SK-N-SH (cell line): ENCODE data around the gene ARHGAP6. TPM values are rescaled to one million over a fixed set of nuclear protein-coding genes. Genes with fewer than 3 reads are reported as not detected.

Experiments used
- CTCF ChIA-PET: fragments of 300-600, 350-600 bp; formaldehyde crosslinking; extraction: SDS; loops from one replicate; lab custom pipeline; 2021; lab: Yijun Ruan, JAX
- POLR2A ChIA-PET: fragments of 350-600 bp; sonication (Branson Sonifier 250); formaldehyde crosslinking; extraction: SDS; loops from one replicate; lab custom pipeline; 2020; ENCODE audit warnings: antibody characterized with exemption, inconsistent platforms; lab: Yijun Ruan, JAX
- DNase-seq: peaks from one replicate; pipeline ENCODE4 v3.0.0; 2012
- H2AFZ ChIP-seq: fragments of 200-600 bp; sonication (generic); 2 replicates; pipeline ENCODE4 v1.8.1; 2016; ENCODE audit warnings: antibody characterized with exemption, mild to moderate bottlenecking, low read depth
- H3F3A ChIP-seq: fragments of 200-600 bp; sonication (generic); replicated peaks from 2 replicates; pipeline ENCODE3; 2016; ENCODE audit warnings: antibody characterized with exemption, mild to moderate bottlenecking; ENCODE audit not compliant: insufficient read depth
- H3K27ac ChIP-seq, 2 experiments: fragments of 200-500 bp in 1 of 2; fragments of 200-600 bp in 1 of 2; sonication (Bioruptor generic) in 1 of 2; sonication (generic), shearing (Covaris generic) in 1 of 2; 2 replicates each; pipeline versions ENCODE4 v1.5.1 to v1.6.1; 2014 to 2016; ENCODE audit warnings: low read depth in 2 of 2, inconsistent platforms in 1 of 2, low read length in 1 of 2, mild to moderate bottlenecking in 1 of 2, mixed read lengths in 1 of 2
- H3K27me3 ChIP-seq: fragments of 200-600 bp; sonication (generic), shearing (Covaris generic); 2 replicates; pipeline ENCODE4 v1.6.1; 2016; ENCODE audit warnings: mixed run types; ENCODE audit not compliant: insufficient read depth
- H3K36me3 ChIP-seq, 2 experiments: fragments of 200-500 bp in 1 of 2; fragments of 200-600 bp in 1 of 2; sonication (Bioruptor generic) in 1 of 2; sonication (generic) in 1 of 2; replicated peaks in 1 of 2; 2 replicates each; pipeline versions ENCODE3 to v1.5.1; 2014 to 2016; ENCODE audit warnings: low read length in 1 of 2, mild to moderate bottlenecking in 1 of 2; ENCODE audit not compliant: insufficient read depth in 2 of 2, control insufficient read depth in 1 of 2
- H3K4me1 ChIP-seq, 2 experiments: fragments of 200-500 bp in 1 of 2; fragments of 200-600 bp in 1 of 2; sonication (Bioruptor generic) in 1 of 2; sonication (generic), shearing (Covaris generic) in 1 of 2; 2 replicates each; pipeline versions ENCODE4 v1.5.1 to v1.6.1; 2014 to 2016; ENCODE audit warnings: low read depth in 1 of 2, low read length in 1 of 2, mixed run types in 1 of 2; ENCODE audit not compliant: insufficient read depth in 2 of 2, control insufficient read depth in 1 of 2
- H3K4me2 ChIP-seq: fragments of 200-600 bp; sonication (generic), shearing (Covaris generic); 2 replicates; pipeline ENCODE4 v1.6.1; 2017; ENCODE audit warnings: mixed run types
- H3K4me3 ChIP-seq, 2 experiments: fragments of 200-500 bp in 1 of 2; fragments of 200-600 bp in 1 of 2; sonication (Bioruptor generic) in 1 of 2; sonication (generic), shearing (Covaris generic) in 1 of 2; 2 replicates each; pipeline versions ENCODE4 v1.5.1 to v1.8.1; 2014 to 2016; ENCODE audit warnings: low read depth in 2 of 2, inconsistent platforms in 1 of 2, low read length in 1 of 2, mild to moderate bottlenecking in 1 of 2, mixed read lengths in 1 of 2, moderate library complexity in 1 of 2
- H3K79me2 ChIP-seq: fragments of 200-600 bp; sonication (generic); 2 replicates; pipeline ENCODE4 v1.8.1; 2017; ENCODE audit warnings: mild to moderate bottlenecking; ENCODE audit not compliant: insufficient read depth
- H3K9ac ChIP-seq: fragments of 200-600 bp; sonication (generic); 2 replicates; pipeline ENCODE4 v1.6.1; 2017; ENCODE audit warnings: mixed run types
- H3K9me2 ChIP-seq: fragments of 200-600 bp; sonication (generic); 2 replicates; pipeline ENCODE4 v1.6.1; 2017; ENCODE audit warnings: mixed run types
- H3K9me3 ChIP-seq: fragments of 200-600 bp; sonication (generic); 2 replicates; pipeline ENCODE4 v1.6.1; 2017; ENCODE audit warnings: mixed run types, mild to moderate bottlenecking, moderate library complexity
- H4K20me1 ChIP-seq: fragments of 200-600 bp; sonication (generic); 2 replicates; pipeline ENCODE4 v1.6.1; 2017; ENCODE audit warnings: mild to moderate bottlenecking, mixed run types; ENCODE audit not compliant: insufficient read depth
- ELF1 ChIP-seq: IDR thresholded peaks from 2 replicates; pipeline ENCODE4 v1.4.0; 2012
- FOSL2 ChIP-seq: IDR thresholded peaks from 2 replicates; pipeline ENCODE4 v1.4.0; 2012; ENCODE audit warnings: low read depth, mild to moderate bottlenecking, moderate library complexity, borderline replicate concordance
- FOXM1 ChIP-seq: IDR thresholded peaks from 2 replicates; pipeline ENCODE4 v1.4.0; 2012; ENCODE audit warnings: low read depth, mild to moderate bottlenecking
- GABPA ChIP-seq: IDR thresholded peaks from 2 replicates; pipeline ENCODE4 v1.4.0; 2012; ENCODE audit warnings: low read depth, mild to moderate bottlenecking
- NRF1 ChIP-seq: IDR thresholded peaks from 2 replicates; pipeline ENCODE4 v1.6.1; 2012; ENCODE audit warnings: low read depth, mild to moderate bottlenecking, low read length
- SIN3A ChIP-seq: IDR thresholded peaks from 2 replicates; pipeline ENCODE4 v1.6.1; 2012; ENCODE audit warnings: low read depth, mild to moderate bottlenecking, low read length, moderate library complexity, borderline replicate concordance
- TAF1 ChIP-seq: IDR thresholded peaks from 2 replicates; pipeline ENCODE4 v1.6.1; 2012; ENCODE audit warnings: low read depth, mild to moderate bottlenecking, low read length, moderate library complexity, borderline replicate concordance
- TCF12 ChIP-seq: IDR thresholded peaks from 2 replicates; pipeline ENCODE4 v1.4.0; 2012
- TEAD4 ChIP-seq: IDR thresholded peaks from 2 replicates; pipeline ENCODE4 v1.4.0; 2012; ENCODE audit warnings: mild to moderate bottlenecking, borderline replicate concordance; ENCODE audit not compliant: insufficient read depth
- WGBS: methylation state at CpG from one replicate; pipeline ENCODE4 v1.1.6; 2017; ENCODE audit warnings: low lambda C conversion rate; 5-methylcytosine and 5-hydroxymethylcytosine counted together
- polyA plus RNA-seq, 3 experiments: library from polyadenylated mRNA; depleted of rRNA; stranded (reverse); fragments of >200 nt; gene quantifications; 2 replicates each; pipeline ENCODE4 v1.2.3, GENCODE V29; 2012
- TF ChIP-seq, protein P1 (sequence below): IDR thresholded peaks from 2 replicates; pipeline ENCODE4 v1.4.0; 2012; ENCODE audit warnings: low read depth, borderline replicate concordance
- TF ChIP-seq, protein P2 (sequence below): fragments of 200-600 bp; sonication (generic); IDR thresholded peaks from 2 replicates; pipeline ENCODE4 v1.6.1; 2017; ENCODE audit warnings: antibody characterized with exemption, mild to moderate bottlenecking, moderate library complexity
- TF ChIP-seq, protein P3 (sequence below): IDR thresholded peaks from 2 replicates; pipeline ENCODE4 v1.4.0; 2012; ENCODE audit warnings: low read depth, borderline replicate concordance
- TF ChIP-seq, protein P4 (sequence below): fragments of 150-350 bp; IDR thresholded peaks from 2 replicates; pipeline ENCODE4 v1.6.1; 2016; ENCODE audit warnings: mild to moderate bottlenecking, low read depth, low read length

Gene ARHGAP6
- polyA plus RNA-seq, 1 of the 3 experiments (the other 2 are of a cell fraction) = 0.16 TPM

DNA sequence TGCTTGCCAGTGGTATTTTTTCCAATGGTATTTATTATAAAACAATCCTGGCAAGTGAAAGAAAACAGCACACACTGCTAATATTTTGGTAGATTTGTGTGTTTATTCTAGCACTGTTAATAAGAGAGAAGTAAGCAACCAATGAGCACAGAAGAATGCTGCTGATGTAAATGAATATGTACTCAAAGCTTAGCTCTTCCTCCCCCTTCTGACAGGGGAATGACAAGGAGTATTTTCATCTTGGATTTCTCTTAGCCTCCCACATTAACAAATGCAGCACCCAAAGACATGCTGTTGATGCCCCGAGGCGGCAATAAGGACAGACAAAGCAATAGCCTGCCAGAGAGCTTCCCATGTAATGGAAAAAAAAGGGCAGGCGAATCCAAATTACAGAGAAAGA is 18.6 kb downstream of the ARHGAP6 start:
- Histone ChIP-seq H3K9ac (no peak overlapping the region), H3K4me1 (no peaks in the 10 kb centered on the region), H4K20me1 (no peaks in the 10 kb centered on the region), H2AFZ (no peak overlapping the region), H3K27ac (no peak overlapping the region), H3K9me2 (no peaks in the 10 kb centered on the region), H3K27me3 (no peaks in the 10 kb centered on the region), H3K36me3 (no peaks in the 10 kb centered on the region), H3F3A (no peaks in the 10 kb centered on the region), H3K79me2 (no peaks in the 10 kb centered on the region), H3K4me3 (no peak overlapping the region), H3K9me3 (no peaks in the 10 kb centered on the region), H3K4me2 (no peak overlapping the region)
- WGBS = 0% methylated on average over 3 of the region's 3 CpGs
- TF ChIP-seq TEAD4 (no peak), NRF1 (no peak), FOSL2 (no peak), ELF1 (no peak), SIN3A (no peak), GABPA (no peak), FOXM1 (no peak), TCF12 (no peak), TAF1 (no peak)
- TF ChIP-seq, protein P1, sequence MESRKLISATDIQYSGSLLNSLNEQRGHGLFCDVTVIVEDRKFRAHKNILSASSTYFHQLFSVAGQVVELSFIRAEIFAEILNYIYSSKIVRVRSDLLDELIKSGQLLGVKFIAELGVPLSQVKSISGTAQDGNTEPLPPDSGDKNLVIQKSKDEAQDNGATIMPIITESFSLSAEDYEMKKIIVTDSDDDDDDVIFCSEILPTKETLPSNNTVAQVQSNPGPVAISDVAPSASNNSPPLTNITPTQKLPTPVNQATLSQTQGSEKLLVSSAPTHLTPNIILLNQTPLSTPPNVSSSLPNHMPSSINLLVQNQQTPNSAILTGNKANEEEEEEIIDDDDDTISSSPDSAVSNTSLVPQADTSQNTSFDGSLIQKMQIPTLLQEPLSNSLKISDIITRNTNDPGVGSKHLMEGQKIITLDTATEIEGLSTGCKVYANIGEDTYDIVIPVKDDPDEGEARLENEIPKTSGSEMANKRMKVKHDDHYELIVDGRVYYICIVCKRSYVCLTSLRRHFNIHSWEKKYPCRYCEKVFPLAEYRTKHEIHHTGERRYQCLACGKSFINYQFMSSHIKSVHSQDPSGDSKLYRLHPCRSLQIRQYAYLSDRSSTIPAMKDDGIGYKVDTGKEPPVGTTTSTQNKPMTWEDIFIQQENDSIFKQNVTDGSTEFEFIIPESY = no peak
- TF ChIP-seq, protein P2, sequence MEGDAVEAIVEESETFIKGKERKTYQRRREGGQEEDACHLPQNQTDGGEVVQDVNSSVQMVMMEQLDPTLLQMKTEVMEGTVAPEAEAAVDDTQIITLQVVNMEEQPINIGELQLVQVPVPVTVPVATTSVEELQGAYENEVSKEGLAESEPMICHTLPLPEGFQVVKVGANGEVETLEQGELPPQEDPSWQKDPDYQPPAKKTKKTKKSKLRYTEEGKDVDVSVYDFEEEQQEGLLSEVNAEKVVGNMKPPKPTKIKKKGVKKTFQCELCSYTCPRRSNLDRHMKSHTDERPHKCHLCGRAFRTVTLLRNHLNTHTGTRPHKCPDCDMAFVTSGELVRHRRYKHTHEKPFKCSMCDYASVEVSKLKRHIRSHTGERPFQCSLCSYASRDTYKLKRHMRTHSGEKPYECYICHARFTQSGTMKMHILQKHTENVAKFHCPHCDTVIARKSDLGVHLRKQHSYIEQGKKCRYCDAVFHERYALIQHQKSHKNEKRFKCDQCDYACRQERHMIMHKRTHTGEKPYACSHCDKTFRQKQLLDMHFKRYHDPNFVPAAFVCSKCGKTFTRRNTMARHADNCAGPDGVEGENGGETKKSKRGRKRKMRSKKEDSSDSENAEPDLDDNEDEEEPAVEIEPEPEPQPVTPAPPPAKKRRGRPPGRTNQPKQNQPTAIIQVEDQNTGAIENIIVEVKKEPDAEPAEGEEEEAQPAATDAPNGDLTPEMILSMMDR = no peak
- TF ChIP-seq, protein P3, sequence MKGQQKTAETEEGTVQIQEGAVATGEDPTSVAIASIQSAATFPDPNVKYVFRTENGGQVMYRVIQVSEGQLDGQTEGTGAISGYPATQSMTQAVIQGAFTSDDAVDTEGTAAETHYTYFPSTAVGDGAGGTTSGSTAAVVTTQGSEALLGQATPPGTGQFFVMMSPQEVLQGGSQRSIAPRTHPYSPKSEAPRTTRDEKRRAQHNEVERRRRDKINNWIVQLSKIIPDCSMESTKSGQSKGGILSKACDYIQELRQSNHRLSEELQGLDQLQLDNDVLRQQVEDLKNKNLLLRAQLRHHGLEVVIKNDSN = no peak
- TF ChIP-seq, protein P4, sequence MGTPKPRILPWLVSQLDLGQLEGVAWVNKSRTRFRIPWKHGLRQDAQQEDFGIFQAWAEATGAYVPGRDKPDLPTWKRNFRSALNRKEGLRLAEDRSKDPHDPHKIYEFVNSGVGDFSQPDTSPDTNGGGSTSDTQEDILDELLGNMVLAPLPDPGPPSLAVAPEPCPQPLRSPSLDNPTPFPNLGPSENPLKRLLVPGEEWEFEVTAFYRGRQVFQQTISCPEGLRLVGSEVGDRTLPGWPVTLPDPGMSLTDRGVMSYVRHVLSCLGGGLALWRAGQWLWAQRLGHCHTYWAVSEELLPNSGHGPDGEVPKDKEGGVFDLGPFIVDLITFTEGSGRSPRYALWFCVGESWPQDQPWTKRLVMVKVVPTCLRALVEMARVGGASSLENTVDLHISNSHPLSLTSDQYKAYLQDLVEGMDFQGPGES = no peak
- no peak for DNase-seq
- ChIA-PET POLR2A (no interaction called here), CTCF (interaction anchor here (0.7 to 1.0 kb wide), 2 partner anchors 31 to 123 kb away, joined by 3 read pairs; no protein-coding TSS in a partner anchor)
